Subcutaneous adipose tissue (tissue), 4 donors: ENCODE data around the gene XPR1. TPM values are rescaled to one million over a fixed set of nuclear protein-coding genes. Genes with fewer than 3 reads are reported as not detected.

Source experiments
- total RNA-seq, 4 donors: library from RNA; depleted of rRNA; stranded (reverse); fragments of >200 nt; gene quantifications; one replicate each; pipeline ENCODE4 v1.1.0, GENCODE V29; 2016
- TF ChIP-seq, protein P1 (sequence below): fragments of 450-650 bp; IDR thresholded peaks from one replicate; pipeline ENCODE4 v1.5.1; 2016; ENCODE audit warnings: low read depth, mild to moderate bottlenecking, control low read depth, antibody characterized with exemption, moderate library complexity

XPR1 gene
- total RNA-seq, 4 donors from 2014 or later: 15.0 to 40.6 (median 20.7) TPM

- TF ChIP-seq, protein P1, sequence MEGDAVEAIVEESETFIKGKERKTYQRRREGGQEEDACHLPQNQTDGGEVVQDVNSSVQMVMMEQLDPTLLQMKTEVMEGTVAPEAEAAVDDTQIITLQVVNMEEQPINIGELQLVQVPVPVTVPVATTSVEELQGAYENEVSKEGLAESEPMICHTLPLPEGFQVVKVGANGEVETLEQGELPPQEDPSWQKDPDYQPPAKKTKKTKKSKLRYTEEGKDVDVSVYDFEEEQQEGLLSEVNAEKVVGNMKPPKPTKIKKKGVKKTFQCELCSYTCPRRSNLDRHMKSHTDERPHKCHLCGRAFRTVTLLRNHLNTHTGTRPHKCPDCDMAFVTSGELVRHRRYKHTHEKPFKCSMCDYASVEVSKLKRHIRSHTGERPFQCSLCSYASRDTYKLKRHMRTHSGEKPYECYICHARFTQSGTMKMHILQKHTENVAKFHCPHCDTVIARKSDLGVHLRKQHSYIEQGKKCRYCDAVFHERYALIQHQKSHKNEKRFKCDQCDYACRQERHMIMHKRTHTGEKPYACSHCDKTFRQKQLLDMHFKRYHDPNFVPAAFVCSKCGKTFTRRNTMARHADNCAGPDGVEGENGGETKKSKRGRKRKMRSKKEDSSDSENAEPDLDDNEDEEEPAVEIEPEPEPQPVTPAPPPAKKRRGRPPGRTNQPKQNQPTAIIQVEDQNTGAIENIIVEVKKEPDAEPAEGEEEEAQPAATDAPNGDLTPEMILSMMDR: no peak
Observed at GRCh38 chr1:180931529-180931928, 299.7 kb downstream of the XPR1 start.

- TF ChIP-seq, protein P1: no peak
Observed at GRCh38 chr1:180932378-180932777, 300.6 kb downstream of the XPR1 start.

- TF ChIP-seq, protein P1: no peak
Observed at GRCh38 chr1:180933141-180933540, 301.3 kb downstream of the XPR1 start.

- TF ChIP-seq, protein P1: no peak
Observed at GRCh38 chr1:180934563-180934962, 302.7 kb downstream of the XPR1 start.

- TF ChIP-seq, protein P1: no peak
Observed at GRCh38 chr1:180935326-180936109, 303.7 kb downstream of the XPR1 start.

GRCh38 chr1:180936110-180937011 lies 304.5 kb downstream of the XPR1 start:
- TF ChIP-seq, protein P1: no peak

GRCh38 chr1:180937012-180937372 lies 305.2 kb downstream of the XPR1 start:
- TF ChIP-seq, protein P1: no peak
